GM19324 (cell line): ENCODE results near the gene RMND1.

ENCODE experiments used
- ATAC-seq: cut with Tn5 transposase; IDR thresholded peaks from one replicate; pipeline ENCODE4 v1.9.1; 2021; ENCODE audit warnings: mild to moderate bottlenecking, moderate library complexity; ENCODE audit not compliant: unreplicated experiment, low FRiP score

RMND1 gene, protein sequence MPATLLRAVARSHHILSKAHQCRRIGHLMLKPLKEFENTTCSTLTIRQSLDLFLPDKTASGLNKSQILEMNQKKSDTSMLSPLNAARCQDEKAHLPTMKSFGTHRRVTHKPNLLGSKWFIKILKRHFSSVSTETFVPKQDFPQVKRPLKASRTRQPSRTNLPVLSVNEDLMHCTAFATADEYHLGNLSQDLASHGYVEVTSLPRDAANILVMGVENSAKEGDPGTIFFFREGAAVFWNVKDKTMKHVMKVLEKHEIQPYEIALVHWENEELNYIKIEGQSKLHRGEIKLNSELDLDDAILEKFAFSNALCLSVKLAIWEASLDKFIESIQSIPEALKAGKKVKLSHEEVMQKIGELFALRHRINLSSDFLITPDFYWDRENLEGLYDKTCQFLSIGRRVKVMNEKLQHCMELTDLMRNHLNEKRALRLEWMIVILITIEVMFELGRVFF

DNA sequence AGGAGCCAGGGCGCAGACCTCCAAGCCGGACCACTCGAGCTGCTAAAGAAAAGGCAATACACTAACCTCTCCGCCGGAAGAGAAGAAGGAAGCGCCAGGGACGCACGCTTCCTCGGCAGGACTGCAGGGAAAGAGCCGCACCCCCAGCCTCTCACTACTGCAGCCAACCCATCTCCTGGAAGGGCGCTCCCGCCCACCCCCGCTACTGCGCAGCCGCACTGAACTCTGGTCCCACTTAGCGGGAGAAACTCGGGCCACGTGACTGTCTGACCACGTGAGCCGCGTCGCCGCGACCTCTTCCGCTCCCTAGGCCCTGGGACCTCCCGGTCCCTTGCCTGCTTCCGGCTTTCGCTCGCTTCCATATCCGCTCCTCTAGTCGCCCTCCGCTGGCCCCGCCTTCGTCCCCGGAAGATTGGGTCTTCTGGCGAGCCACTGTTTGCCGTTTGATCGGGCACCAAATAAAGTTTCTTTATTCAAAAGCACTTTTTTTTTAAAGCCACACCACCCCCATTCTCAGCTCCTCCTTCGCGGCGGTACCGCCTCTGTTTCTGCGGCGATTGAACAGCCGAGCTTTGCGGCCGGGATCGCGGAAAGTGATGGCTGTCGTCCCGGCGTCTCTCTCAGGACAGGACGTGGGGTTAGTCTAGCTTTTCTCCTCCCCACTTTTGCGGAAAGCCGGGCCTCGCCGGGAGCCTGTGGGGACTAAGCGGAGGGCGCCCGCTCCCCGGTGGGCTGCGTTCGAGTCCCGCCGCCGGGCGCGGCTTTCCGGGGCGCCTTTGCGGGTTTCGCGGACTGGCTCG lies at the start of gene RMND1:
TSS of gene RMND1 (minus strand) at position 177 of the 800 bp plus-strand sequence. CDS start 6,315 bp downstream, outside the sequence.
- ATAC-seq, result peak; percentile 99

DNA sequence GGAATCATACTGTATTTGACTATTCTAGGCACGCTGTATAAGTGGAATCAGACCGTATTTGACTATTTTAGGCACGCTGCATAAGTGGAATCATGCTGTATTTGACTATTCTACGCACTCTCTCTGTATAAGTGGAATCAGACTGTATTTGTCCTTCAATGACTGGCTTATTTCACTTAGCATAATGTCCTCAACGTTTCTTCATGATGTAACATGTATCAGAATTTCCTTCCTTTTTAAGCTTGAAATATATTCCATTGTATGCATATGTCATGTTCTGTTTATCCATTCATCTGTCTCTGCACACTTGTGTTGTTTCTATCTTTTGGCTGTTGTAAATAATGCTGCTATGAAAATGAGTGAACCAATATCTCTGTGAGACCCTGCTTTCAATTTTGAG lies 47.6 kb upstream of the RMND1 start:
- ATAC-seq, result no peak

DNA sequence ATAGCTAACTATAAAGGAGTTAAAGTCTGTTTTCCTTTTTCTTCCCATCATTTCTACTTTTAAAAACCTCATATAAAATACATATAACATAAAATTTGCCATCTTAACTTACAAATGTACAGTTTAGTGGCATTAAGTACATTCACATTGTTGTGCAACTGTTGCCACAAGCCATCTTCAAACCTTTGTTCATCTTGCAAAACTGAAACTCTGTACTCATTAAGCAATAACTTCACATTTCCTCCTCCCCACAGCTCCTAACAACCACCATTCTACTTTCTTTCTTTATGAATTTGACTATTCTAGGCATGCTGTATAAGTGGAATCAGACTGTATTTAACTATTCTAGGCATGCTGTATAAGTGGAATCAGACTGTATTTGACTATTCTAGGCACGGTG lies 46.4 kb upstream of the RMND1 start:
- ATAC-seq, result peak; percentile 73

GRCh38 chr6:151497905-151498304 lies 46.0 kb upstream of the RMND1 start:
- peak; percentile 49 for ATAC-seq

- no peak for ATAC-seq
Observed at GRCh38 chr6:151495380-151495779, 43.5 kb upstream of the RMND1 start.

- no peak for ATAC-seq
Observed at GRCh38 chr6:151494936-151495320, 43.0 kb upstream of the RMND1 start.

- no peak for ATAC-seq
Observed at GRCh38 chr6:151494235-151494935, 42.5 kb upstream of the RMND1 start.

GRCh38 chr6:151493804-151494234 lies 41.9 kb upstream of the RMND1 start, which contains the start of gene CCDC170:
CCDC170 (plus strand) TSS chr6:151494017; CDS start chr6:151494129, 112 bp downstream.
- ATAC-seq, result no peak

GRCh38 chr6:151493161-151493803 lies 41.4 kb upstream of the RMND1 start:
- ATAC-seq, result no peak

DNA sequence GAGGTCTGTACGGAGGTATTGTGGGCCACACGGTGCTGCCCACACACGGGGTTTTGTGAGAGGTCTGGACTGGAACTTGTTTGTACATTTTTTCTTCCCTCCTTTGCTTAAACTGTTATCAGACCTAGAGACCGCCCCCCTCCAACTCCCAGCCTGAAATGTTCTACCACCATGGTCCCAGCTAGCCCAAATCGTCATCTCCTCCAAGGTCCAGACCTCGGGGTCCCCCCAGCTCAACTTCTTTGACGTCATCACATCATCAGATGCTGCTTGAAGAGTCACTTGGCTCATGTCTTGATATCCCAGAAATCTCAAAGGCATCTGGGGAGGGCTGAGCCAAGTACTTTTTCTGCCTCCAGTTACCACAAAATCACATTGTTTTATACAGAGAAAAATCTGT lies 39.1 kb upstream of the RMND1 start:
- no peak for ATAC-seq

- ATAC-seq, result no peak
Observed at GRCh38 chr6:151488226-151488625, 36.3 kb upstream of the RMND1 start.

DNA sequence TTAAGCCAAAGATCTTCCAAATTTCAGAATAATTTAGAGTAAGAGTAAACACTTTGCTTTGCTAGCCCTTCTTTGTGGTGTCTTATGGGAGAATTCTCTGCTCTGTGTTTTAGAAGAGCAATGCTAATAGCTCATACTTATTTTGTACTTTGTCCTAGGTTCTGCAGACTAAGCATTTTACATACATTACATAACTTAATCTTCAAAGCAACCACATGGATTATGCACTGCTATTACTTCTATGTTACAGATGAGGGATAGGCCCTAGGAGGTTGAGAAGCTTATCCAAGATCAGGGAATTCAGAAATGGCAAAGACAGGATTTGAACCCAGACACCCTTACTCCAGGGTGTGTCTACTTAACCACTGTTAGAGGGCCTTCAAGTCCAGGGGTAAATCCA lies 32.1 kb upstream of the RMND1 start:
- no peak for ATAC-seq

DNA sequence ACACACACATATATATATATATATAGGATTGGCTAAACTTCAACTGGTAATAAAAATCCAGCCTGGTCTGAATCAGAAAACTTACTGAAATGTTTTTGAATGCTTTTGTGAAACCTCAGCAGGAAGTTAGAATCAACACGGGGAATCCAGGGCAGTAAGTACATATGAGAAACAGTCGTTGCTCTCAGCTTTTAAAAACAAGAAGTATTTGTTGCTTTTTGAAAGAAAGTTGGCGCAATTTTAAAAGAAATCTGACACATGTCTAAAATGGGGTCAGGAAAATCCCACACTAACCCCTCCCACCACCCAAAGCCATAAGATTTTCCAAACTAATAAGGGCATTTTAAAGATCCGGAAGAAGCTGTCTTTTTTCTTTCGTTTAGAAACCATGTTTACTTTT lies 30.4 kb upstream of the RMND1 start:
- no peak for ATAC-seq

DNA sequence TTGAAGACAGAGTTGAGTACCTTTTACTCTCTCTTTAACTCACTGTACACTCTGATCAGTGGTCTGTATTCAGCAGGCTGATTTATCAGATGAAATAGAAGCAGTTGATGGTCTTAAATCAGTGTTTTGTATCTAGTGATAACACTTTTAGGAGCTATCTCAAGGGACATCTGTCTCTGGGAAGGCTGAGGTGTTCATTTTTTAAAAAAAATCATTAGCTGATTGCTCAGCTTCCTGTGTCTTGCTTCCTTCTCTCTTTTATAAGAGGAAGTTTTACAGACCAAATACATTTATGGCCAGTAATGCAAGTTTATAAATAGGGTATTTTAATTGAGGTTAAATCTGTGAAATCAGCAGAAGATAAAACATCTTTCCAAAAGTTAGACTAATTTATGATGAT lies 29.9 kb upstream of the RMND1 start:
- ATAC-seq, result no peak

- no peak for ATAC-seq
Observed at GRCh38 chr6:151478670-151479069, 26.7 kb upstream of the RMND1 start.

- no peak for ATAC-seq
Observed at GRCh38 chr6:151477726-151478125, 25.8 kb upstream of the RMND1 start.

DNA sequence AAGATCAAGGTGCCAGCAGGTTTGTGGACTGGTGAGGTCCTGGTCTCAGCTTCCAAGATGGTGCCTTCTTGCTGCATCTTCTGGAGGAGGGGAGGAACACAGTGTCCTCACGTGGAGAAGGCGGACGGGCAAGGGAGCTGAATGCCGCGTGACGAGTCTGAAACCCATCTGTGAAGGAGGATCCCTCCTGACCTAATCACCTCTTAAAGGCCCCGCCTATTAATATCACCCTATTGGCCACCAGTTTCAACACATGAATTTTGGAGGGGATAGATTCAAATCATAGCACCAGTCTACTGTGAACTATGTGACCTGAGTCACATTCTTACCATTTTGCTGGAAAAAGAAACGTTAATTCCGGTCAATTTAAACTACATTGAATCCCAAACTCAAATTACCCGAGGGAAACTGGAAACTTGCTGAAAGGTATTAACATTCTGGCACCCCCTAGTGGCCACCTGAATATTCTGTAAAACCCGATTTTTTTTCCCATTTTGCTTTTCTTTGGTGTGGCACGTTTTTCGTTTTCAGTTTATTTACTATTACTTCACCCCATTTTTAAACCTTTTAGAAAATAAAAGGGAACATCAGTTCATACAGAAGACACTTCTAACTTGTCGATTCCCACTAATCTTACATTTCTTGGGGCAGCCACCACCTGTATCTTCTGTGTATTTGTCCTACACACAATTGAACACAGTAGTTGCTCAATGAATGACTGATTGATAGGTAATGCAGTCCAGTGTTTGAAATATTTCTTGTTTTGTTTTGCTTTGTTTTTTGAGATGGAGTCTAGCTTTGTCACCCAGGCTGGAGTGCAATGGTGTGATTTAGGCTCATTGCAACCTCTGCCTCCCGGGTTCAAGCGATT lies 24.0 kb upstream of the RMND1 start:
- peak; percentile 58 for ATAC-seq

GRCh38 chr6:151464702-151465101 lies 12.8 kb upstream of the RMND1 start:
- no peak for ATAC-seq

- no peak for ATAC-seq
Observed at GRCh38 chr6:151461673-151462072, 9.7 kb upstream of the RMND1 start.
